Fibroblast of mammary gland (primary cell): ENCODE measurements around the gene EIF2D.
"Not testable (repeated sequence)": the region's sequence is repeated elsewhere in the genome, so short reads cannot be mapped to it uniquely, and the experiment has no call there.

Experiments used
- DNase-seq: peaks from one replicate; pipeline ENCODE4 v3.0.0-alpha.2; 2010; ENCODE audit warnings: low read depth
- H3K4me3 ChIP-seq: 2 replicates; pipeline ENCODE4 v1.5.1; 2011; ENCODE audit warnings: low read depth, mild to moderate bottlenecking, low read length, moderate library complexity; ENCODE audit not compliant: control insufficient read depth
- TF ChIP-seq, protein P1 (sequence below): conservative IDR thresholded peaks from 2 replicates; pipeline ENCODE4 v1.5.1; 2011; ENCODE audit warnings: low read depth, low read length, inconsistent platforms; ENCODE audit not compliant: control insufficient read depth, insufficient read depth

EIF2D gene

DNA sequence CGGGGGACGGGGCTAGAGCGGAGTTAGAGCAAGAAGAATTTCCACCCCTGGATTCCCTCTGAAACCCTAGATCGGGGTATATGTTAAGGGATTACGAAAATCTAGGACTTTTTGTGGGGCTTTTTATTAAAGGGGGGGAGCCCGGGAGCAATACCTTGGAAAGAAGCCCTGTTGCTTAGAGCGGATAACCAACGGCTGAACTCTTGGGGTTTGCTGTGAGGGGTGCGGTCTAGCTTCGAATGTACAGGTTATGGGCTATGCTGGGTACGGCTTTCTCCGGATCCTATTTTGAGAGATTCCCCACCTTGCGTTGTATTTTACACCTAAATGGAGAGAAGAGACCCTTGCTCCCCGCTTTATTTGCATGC lies 23.7 kb upstream of the EIF2D start:
- peak overlapping the region; percentile 73 for H3K4me3 ChIP-seq
- DNase-seq = peak; percentile 23
- TF ChIP-seq, protein P1, sequence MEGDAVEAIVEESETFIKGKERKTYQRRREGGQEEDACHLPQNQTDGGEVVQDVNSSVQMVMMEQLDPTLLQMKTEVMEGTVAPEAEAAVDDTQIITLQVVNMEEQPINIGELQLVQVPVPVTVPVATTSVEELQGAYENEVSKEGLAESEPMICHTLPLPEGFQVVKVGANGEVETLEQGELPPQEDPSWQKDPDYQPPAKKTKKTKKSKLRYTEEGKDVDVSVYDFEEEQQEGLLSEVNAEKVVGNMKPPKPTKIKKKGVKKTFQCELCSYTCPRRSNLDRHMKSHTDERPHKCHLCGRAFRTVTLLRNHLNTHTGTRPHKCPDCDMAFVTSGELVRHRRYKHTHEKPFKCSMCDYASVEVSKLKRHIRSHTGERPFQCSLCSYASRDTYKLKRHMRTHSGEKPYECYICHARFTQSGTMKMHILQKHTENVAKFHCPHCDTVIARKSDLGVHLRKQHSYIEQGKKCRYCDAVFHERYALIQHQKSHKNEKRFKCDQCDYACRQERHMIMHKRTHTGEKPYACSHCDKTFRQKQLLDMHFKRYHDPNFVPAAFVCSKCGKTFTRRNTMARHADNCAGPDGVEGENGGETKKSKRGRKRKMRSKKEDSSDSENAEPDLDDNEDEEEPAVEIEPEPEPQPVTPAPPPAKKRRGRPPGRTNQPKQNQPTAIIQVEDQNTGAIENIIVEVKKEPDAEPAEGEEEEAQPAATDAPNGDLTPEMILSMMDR = no peak

DNA sequence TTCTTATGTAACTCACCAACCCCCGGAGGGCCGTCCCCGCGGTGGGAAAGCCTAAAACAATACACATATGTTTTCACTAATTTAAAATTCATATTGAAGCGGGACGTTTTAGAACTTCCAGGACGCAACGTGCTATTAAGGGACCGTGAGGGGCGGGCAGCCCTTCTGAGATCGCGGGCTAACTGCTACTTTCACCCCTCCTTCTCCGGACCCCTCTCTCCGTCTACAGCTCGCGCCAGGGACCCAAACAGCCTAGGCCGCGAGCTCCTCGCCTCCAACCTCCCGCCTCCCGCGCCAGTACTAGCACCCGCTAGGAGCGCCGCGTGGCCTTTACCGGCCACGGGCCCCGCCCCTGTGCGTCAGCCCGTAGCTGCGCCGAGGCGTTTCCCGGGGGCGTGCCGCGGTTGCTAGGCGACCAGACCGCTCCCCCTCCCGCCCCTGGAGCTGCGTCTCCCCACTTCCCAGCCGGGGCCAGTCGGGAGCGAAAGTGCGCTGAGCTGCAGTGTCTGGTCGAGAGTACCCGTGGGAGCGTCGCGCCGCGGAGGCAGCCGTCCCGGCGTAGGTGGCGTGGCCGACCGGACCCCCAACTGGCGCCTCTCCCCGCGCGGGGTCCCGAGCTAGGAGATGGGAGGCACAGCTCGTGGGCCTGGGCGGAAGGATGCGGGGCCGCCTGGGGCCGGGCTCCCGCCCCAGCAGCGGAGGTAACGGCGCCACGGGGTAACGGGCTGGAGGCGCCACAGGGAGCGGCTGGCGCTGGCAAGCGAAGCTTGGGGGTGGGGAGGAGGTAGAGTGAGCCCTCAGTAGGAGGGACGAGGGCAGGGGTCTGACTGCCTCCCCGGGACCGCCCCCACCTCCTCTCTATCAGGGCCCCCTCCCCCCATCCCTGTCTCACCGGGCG lies 23.1 kb upstream of the EIF2D start, which contains the start of gene DYRK3:
Gene DYRK3, plus strand, starts transcription at position 457 of the 898 bp plus-strand sequence. Its CDS starts 168 bp downstream, at position 625.
- TF ChIP-seq, protein P1 = no peak
- H3K4me3 ChIP-seq = peak within 1 kb of the TSS; percentile 73

DNA sequence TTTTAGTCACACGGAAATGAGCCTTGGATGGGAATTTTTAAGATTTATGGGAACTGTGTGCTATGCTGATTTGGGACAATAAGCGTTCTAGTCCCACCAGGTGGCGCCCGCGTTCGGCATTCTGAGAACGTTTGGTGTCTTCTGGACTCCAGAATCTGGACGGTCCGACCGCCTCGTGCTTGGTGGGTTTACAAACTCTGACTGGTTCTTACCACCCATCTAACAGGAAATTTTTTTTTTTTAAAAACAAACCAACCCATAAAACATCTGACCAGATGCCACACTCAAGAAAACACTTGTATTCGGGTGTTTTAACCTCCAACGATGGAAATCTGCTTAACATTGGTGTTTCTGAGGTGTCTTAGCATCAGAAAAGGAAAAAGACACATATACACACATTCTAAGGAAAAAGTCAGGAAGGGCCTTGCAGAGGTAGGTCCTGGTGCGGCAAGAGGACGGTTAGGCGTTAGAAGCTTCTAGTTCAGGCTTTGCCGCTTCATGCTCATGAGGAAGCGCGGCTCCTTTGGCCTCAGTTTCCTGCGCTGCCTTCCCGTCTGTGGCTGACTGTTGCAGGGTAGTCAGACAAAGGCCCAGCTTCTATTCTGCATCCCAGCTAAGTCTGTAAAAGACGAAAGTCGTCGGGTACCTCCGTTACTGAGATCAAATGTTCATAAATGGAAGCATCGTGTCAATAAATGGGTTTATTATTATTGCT lies 22.3 kb upstream of the EIF2D start:
- no peak overlapping the region for H3K4me3 ChIP-seq
- peak; percentile 95 for DNase-seq
- TF ChIP-seq, protein P1 = peak; percentile 86

More for the DNA sequence above, 23.1 kb upstream of the EIF2D start, which contains the start of gene DYRK3:
- DNase-seq = peak; percentile 91

GRCh38 chr1:206633708-206634121 lies 21.4 kb upstream of the EIF2D start:
- H3K4me3 ChIP-seq = no peak overlapping the region
- DNase-seq = peak; percentile 99
- TF ChIP-seq, protein P1 = no peak

DNA sequence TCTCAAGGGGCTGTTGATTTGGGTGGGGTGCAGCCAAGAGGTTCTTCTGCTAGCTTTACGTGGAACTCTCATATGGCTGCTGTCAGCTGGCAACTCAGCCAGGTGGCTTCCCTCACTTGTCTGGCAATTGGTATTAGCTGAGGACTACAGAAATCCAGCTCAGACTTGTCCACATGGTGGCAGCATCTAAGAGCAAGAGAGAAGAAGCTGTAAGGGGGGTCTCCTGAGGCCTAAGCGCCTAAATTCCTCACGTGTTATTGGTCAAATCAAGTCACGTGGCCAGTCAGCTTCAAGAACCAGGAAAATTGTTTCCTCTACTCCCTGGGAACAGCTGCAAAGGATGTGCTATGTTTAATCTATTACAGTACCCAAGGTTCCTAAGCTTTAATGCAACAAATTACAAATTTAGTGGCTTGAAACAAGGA lies 18.8 kb upstream of the EIF2D start:
- TF ChIP-seq, protein P1 = peak; percentile 67
- peak; percentile 96 for DNase-seq

DNA sequence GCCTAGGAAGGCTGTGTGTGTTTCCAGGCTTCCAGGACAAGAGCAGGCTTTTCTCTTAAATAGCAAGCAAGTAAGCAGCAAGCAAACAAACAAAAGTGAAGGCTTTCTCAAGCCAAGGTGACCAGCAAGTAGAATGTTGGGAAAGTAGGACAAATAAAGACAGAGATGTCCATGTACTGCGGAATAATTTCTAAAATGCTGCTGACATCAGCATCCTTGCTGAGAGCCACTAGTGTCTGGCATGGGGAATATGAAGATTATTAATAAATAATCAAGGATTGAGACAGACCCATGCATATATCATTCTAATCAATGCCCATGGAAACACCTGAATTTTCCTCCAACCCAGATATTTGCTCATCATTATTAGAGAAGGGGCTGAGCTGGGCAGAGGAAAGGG lies 16.7 kb upstream of the EIF2D start:
- TF ChIP-seq, protein P1 = no peak
- no peak overlapping the region for H3K4me3 ChIP-seq
- DNase-seq = no peak

More for the DNA sequence above, 18.8 kb upstream of the EIF2D start:
- no peak overlapping the region for H3K4me3 ChIP-seq

GRCh38 chr1:206626396-206626795 lies 14.1 kb upstream of the EIF2D start:
- not testable (repeated sequence) for H3K4me3 ChIP-seq

More at GRCh38 chr1:206626396-206626795, 14.1 kb upstream of the EIF2D start:
- not testable (repeated sequence) for DNase-seq
